ENCODE results near the gene GNL2.

- TF ChIP-seq FOXK2 (IDR thresholded peaks at IDR 0.05) = no peak
- no peak for TF ChIP-seq CTCF (IDR thresholded peaks at IDR 0.05 in 2 of 3, conservative IDR thresholded peaks at IDR 0.05 in 1 of 3; ENCODE audit: control insufficient read depth in 2 of 3, extremely low read depth in 1 of 3, insufficient read depth in 1 of 3, low read depth in 3 of 3, low read length in 3 of 3)
- TF ChIP-seq MYC (IDR thresholded peaks at IDR 0.05; ENCODE audit: insufficient read depth, insufficient read length, insufficient replicate concordance, low read length, severe bottlenecking) = no peak
- TF ChIP-seq EZH2 (IDR thresholded peaks at IDR 0.05; ENCODE audit: borderline replicate concordance, control insufficient read depth, low read depth, low read length) = no peak
- no peak for TF ChIP-seq KDM1A (IDR thresholded peaks at IDR 0.05; ENCODE audit: borderline replicate concordance)
- TF ChIP-seq ZNF24 (IDR thresholded peaks at IDR 0.05) = no peak
- no peak for TF ChIP-seq MAX (IDR thresholded peaks at IDR 0.05; ENCODE audit: low read depth, low read length)
- TF ChIP-seq YY1 (IDR thresholded peaks at IDR 0.05; ENCODE audit: low read depth, low read length) = no peak
- TF ChIP-seq SRF (IDR thresholded peaks at IDR 0.05; ENCODE audit: low read depth in 2 of 2, low read length in 2 of 2) = no peak
These were observed 55.5 kb downstream of the GNL2 start for GRCh38 chr1:37540036-37540785.
